Measurements from ENCODE around the gene PRKAG1.

- no peak for TF ChIP-seq CTCF (IDR thresholded peaks at IDR 0.05)
- TF ChIP-seq POLR2A (IDR thresholded peaks at IDR 0.05), result no peak
- no peak for TF ChIP-seq EP300 (IDR thresholded peaks at IDR 0.05)
These were observed 3.4 kb downstream of the PRKAG1 start for GRCh38 chr12:49015196-49015595.
